B cell (primary cell): Measurements from ENCODE around the gene GH2. TPM values are rescaled to one million over a fixed set of nuclear protein-coding genes. Genes with fewer than 3 reads are reported as not detected.

ENCODE experiments used
- ATAC-seq: fragments of 200-7000 bp; cut with Tn5 transposase; one replicate; pipeline ENCODE4 v1.10.0; 2021; ENCODE audit warnings: low read depth, mild to moderate bottlenecking, moderate number of reproducible peaks, moderate library complexity
- CTCF ChIA-PET: fragments of 350-600 bp; sonication (Branson Sonifier 250); formaldehyde crosslinking; loops from one replicate; lab custom pipeline; 2021; ENCODE audit warnings: antibody characterized with exemption, inconsistent platforms; lab: Charles Lee
- POLR2A ChIA-PET: fragments of 350-600 bp; sonication (Branson Sonifier 250); formaldehyde crosslinking; loops from one replicate; lab custom pipeline; 2021; ENCODE audit warnings: antibody characterized with exemption; lab: Charles Lee
- DNase-seq: peaks from one replicate; pipeline ENCODE4 v3.0.0; 2013
- H2AFZ ChIP-seq: 2 replicates; pipeline ENCODE4 v1.6.1; 2012; ENCODE audit warnings: mild to moderate bottlenecking, low read depth, low read length; ENCODE audit not compliant: insufficient read depth, poor library complexity, severe bottlenecking
- H3K27ac ChIP-seq, 2 donors: 1 replicate in 1 of 2; 2 replicates in 1 of 2; pipeline ENCODE4 v1.5.1; 2012 to 2013; ENCODE audit warnings: low read length in 2 of 2, mild to moderate bottlenecking in 2 of 2, moderate library complexity in 1 of 2
- H3K27me3 ChIP-seq, 4 experiments: fragments of 200-600 bp in 1 of 4; sonication (generic) in 1 of 4; replicated peaks in 1 of 4; 1 replicate in 2 of 4; 2 replicates in 2 of 4; pipeline versions ENCODE4 v1.6.1 to v1.7.0; 2013 to 2016; ENCODE audit warnings: low read length in 3 of 4, mild to moderate bottlenecking in 2 of 4, mixed read lengths in 1 of 4, moderate library complexity in 1 of 4; ENCODE audit not compliant: insufficient read depth in 4 of 4, control insufficient read depth in 3 of 4; ENCODE audit errors: control extremely low read depth in 1 of 4
- H3K36me3 ChIP-seq, 2 experiments: replicated peaks in 1 of 2; 1 replicate in 1 of 2; 2 replicates in 1 of 2; pipeline versions ENCODE4 v1.6.1 to v1.7.1; 2013; ENCODE audit warnings: low read length in 1 of 2; ENCODE audit not compliant: insufficient read depth in 2 of 2, control insufficient read depth in 1 of 2; ENCODE audit errors: control extremely low read depth in 1 of 2, extremely low read depth in 1 of 2
- H3K4me1 ChIP-seq, 2 donors: fragments of 200-600 bp in 1 of 2; sonication (generic) in 1 of 2; 1 replicate in 1 of 2; 2 replicates in 1 of 2; pipeline versions ENCODE4 v1.5.1 to v1.6.1; 2013 to 2017; ENCODE audit warnings: low read length in 2 of 2; ENCODE audit not compliant: control insufficient read depth in 2 of 2, insufficient read depth in 2 of 2
- H3K4me2 ChIP-seq: replicated peaks from 2 replicates; pipeline ENCODE3; 2012; ENCODE audit warnings: mild to moderate bottlenecking, low read depth, low read length; ENCODE audit not compliant: poor library complexity, severe bottlenecking
- H3K4me3 ChIP-seq, 5 experiments: fragments of 200-600 bp in 1 of 5; sonication (generic) in 1 of 5; 1 replicate in 3 of 5; 2 replicates in 2 of 5; pipeline versions ENCODE4 v1.5.1 to v1.7.0; 2011 to 2016; ENCODE audit warnings: low read length in 4 of 5, mild to moderate bottlenecking in 4 of 5, low read depth in 2 of 5, control low read depth in 1 of 5, moderate library complexity in 1 of 5; ENCODE audit not compliant: insufficient read depth in 1 of 5; ENCODE audit errors: control extremely low read depth in 1 of 5, extremely low read depth in 1 of 5
- H3K79me2 ChIP-seq: fragments of 200-600 bp; sonication (generic); one replicate; pipeline ENCODE4 v1.6.0; 2016; ENCODE audit warnings: low read length; ENCODE audit not compliant: control insufficient read depth, insufficient read depth
- H3K9ac ChIP-seq: fragments of 200-600 bp; sonication (generic); 2 replicates; pipeline ENCODE4 v1.6.1; 2017; ENCODE audit warnings: mild to moderate bottlenecking, low read length, moderate library complexity
- H3K9me3 ChIP-seq, 3 donors: one replicate each; pipeline versions ENCODE4 v1.6.1 to v1.7.1; 2013; ENCODE audit warnings: low read length in 2 of 3; ENCODE audit not compliant: control insufficient read depth in 2 of 3, insufficient read depth in 1 of 3; ENCODE audit errors: control extremely low read depth in 1 of 3
- H4K20me1 ChIP-seq: 2 replicates; pipeline ENCODE4 v1.6.0; 2012; ENCODE audit warnings: mild to moderate bottlenecking, low read length; ENCODE audit not compliant: insufficient read depth, control insufficient read depth, poor library complexity, severe bottlenecking
- H3K27ac Mint-ChIP-seq: one replicate; pipeline ENCODE4 v1.8.0; 2021; ENCODE audit warnings: mixed read lengths
- H3K27me3 Mint-ChIP-seq: one replicate; pipeline ENCODE4 v1.8.0; 2021; ENCODE audit warnings: mixed read lengths
- H3K4me1 Mint-ChIP-seq: one replicate; pipeline ENCODE4 v1.8.0; 2021; ENCODE audit warnings: mixed read lengths
- H3K4me3 Mint-ChIP-seq: one replicate; pipeline ENCODE4 v1.8.0; 2021; ENCODE audit warnings: mixed read lengths
- H3K9me3 Mint-ChIP-seq: one replicate; pipeline ENCODE4 v1.8.0; 2022; ENCODE audit warnings: mixed read lengths; ENCODE audit not compliant: insufficient read depth
- CTCF ChIP-seq: fragments of 200-600 bp; IDR thresholded peaks from one replicate; pipeline ENCODE4 v1.8.0; 2022; ENCODE audit warnings: antibody characterized with exemption, mild to moderate bottlenecking
- EZH2 ChIP-seq: IDR thresholded peaks from 2 replicates; pipeline ENCODE4 v1.6.1; 2012; ENCODE audit warnings: borderline replicate concordance, low read depth, mild to moderate bottlenecking, moderate library complexity, low read length; ENCODE audit not compliant: insufficient read depth, poor library complexity, severe bottlenecking
- WGBS: methylation state at CpG from one replicate; pipeline ENCODE4 v1.1.5; 2013; ENCODE audit warnings: missing lambda C conversion rate; ENCODE audit not compliant: insufficient coverage; 5-methylcytosine and 5-hydroxymethylcytosine counted together
- intact Hi-C: fragments of 100-400 bp; cut with micrococcal nuclease; formaldehyde crosslinking; loops from one replicate; pipeline ENCODE4 v1.10.0; 2022
- polyA plus RNA-seq: library from polyadenylated mRNA; depleted of rRNA; stranded (reverse); fragments of >200 nt; gene quantifications from 2 replicates; pipeline ENCODE4 v1.2.3, GENCODE V29; 2012
- total RNA-seq, 2 donors: library from RNA; stranded (reverse); fragments of 120-200 nt in 1 of 2; gene quantifications; 1 replicate in 1 of 2; 2 replicates in 1 of 2; pipeline versions ENCODE4 v1.2.3 to v1.2.4, GENCODE V29; 2013 to 2022

Gene GH2
- total and polyA plus RNA-seq, 2 donors (not counting 1 experiment from before 2014, with no cell fraction given) = not detected

DNA sequence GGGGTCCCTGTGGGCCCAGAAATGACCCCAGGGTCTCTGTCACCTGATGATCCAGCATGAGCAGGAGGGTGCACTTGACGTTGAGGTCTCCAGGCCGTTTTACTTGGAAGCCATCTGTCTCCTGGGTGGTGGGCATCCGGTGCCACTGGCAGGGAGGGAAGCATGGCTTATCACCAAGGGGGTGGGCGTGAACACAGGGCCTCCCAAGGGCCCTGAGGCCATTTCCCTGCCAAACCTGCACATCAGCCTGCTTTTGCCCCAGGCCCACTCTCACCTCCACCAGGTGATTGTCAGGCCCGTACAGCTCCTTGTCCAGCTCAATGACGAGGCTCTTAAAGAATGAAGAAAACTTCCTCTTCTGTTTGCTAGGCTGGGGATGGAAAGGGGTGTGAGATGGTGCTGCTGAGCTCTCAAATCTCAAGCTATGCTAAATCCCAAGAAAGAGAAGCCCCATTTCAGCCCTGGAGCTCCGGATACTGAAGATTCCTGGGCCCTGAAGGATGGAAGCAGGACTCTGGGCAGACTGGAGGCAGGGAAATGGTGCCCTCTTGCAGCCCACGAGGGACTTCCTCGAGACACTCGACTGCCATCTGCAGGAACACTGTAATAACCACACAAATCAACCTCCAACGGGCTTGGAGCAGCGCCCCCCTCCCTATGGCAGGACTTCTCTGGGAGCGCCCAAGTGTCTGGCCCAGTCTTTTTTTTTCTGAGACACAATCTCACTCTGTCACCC lies 47.1 kb downstream of the GH2 start:
- H3K27me3 Mint-ChIP-seq = no peaks in the 10 kb centered on the region
- TF ChIP-seq CTCF = peak; percentile 73
- TF ChIP-seq EZH2 = no peak
- no peak overlapping the region for H3K9ac ChIP-seq
- H3K4me2 ChIP-seq = peak overlapping the region; percentile 11
- H3K4me3 ChIP-seq = no peak overlapping the region
- peaks cover 2 to 81% of the 10 kb centered on the region in 2 experiments for H3K36me3 ChIP-seq
- ChIA-PET CTCF (interaction anchor here (0.7 to 2.9 kb wide), 18 partner anchors 9 to 415 kb away, joined by 3 to 15 read pairs (median 4); partner anchors contain the start of gene ERN1), POLR2A (interaction anchor here (0.9 kb wide), 1 partner anchor 61 kb away, joined by 3 read pairs; the partner anchor contains the start of genes CCDC47 and DDX42)
- peak overlapping the region; percentile 72 for H3K27ac Mint-ChIP-seq
- intact Hi-C loops = loop anchor here (2.0 to 5.0 kb wide), 2 partner anchors 138 to 407 kb away; no protein-coding TSS in a partner anchor
- 30% methylated on average over 11 of the region's 13 CpGs for WGBS
- peaks cover 47% of the 10 kb centered on the region for H3K79me2 ChIP-seq
- peaks cover 45% of the 10 kb centered on the region for H3K4me1 Mint-ChIP-seq
- peak overlapping the region in 1 of 2 donors; percentile 13 for H3K27ac ChIP-seq
- H3K9me3 Mint-ChIP-seq = no peaks in the 10 kb centered on the region
- peak; percentile 77 for DNase-seq
- H4K20me1 ChIP-seq = peaks cover 46% of the 10 kb centered on the region
- no peaks in the 10 kb centered on the region for H3K9me3 ChIP-seq
- H3K4me3 Mint-ChIP-seq = no peak overlapping the region
- peak; percentile 86 for ATAC-seq
- no peak overlapping the region for H2AFZ ChIP-seq
- H3K27me3 ChIP-seq = no peaks in the 10 kb centered on the region
- peaks cover 26 to 36% of the 10 kb centered on the region in 2 donors for H3K4me1 ChIP-seq
